Central memory CD4-positive, alpha-beta T cell (primary cell): ENCODE results near the gene P2RX2.

Experiments
- DNase-seq: peaks from one replicate; pipeline ENCODE4 v3.0.0; 2022
- total RNA-seq, 3 experiments: gene quantifications; one replicate each; lab custom pipeline; 2026; lab: John Stamatoyannopoulos, UW

Gene P2RX2
- 0 reads per million in 3 experiments for total RNA-seq

DNA sequence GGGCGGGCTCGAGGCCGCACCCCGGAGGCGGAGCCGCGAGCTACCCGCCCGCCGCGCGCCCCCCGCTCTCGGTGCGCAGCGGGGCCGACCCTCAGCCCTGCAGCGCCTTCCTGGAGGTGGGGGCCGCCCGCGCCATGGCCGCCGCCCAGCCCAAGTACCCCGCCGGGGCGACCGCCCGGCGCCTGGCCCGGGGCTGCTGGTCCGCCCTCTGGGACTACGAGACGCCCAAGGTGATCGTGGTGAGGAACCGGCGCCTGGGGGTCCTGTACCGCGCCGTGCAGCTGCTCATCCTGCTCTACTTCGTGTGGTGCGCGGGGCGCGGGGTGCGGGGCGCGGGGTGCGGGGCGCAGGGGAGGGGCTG is at the start of gene P2RX2:
Gene P2RX2 (plus strand): TSS at position 94 of the 361 bp plus-strand sequence. CDS start 41 bp downstream, at position 135.
- DNase-seq = no peak

DNA sequence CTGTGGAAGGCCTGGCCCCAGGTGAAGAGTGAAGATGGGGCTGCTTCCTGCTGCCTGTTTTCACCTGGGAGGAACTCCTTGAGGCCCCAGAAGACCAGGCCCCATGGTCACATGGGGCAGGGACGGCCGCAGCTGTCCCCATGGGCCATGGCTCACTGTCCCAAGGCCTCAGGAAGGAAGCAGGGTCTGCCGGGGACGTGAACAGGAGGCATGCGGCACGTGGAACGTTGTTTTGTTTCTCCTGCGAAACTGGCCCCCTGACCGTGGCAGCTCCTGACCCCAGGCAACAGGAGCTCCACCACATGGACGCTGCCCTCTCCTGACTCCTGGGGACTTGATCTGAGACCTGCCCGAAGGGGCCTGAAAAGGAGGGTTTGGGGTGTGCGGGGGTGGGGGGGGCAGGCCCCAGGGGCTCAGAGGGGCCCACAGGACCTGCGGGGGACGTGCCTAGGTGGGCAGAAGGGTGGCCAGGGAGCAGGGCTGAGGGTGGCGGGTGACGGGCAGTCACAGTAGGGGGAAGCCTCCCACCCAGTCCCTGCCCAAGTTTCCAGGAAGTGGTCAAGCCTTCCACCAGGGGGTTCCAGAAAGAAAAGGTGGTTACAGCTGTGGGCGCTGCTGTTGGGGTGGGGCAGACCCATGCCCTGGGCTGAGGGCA is 49.6 kb upstream of the P2RX2 start:
- no peak for DNase-seq

DNA sequence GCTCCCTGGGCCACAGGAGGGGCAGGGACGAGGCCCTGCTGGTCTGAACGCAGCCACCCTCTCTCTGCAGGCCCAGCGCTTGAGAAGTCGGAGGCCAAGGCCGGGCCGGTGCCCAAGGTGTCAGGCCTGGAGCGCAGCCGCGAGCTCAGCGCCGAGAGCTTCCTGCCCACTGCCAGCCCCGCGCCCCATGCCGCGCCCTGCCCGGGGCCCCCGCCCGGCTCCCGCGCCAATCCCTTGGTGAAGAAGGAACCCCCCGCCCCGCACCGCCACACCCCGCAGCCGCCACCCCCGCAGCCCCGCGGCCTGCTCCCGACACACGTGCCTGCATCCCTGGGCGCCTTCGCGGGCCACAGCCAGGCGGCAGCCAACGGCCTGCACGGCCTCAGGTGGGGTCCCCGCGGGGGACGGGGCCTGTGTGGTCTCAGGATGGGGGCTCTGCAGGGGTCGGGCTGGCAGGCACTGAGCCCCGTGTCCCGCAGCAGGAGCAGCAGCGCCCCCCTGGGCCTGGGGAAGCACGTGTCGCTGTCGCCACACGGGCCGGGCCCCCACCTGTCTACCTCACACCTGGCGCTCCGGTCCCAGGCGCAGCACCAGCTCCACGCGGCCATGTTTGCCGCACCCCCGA is 48.6 kb upstream of the P2RX2 start:
- DNase-seq = no peak

DNA sequence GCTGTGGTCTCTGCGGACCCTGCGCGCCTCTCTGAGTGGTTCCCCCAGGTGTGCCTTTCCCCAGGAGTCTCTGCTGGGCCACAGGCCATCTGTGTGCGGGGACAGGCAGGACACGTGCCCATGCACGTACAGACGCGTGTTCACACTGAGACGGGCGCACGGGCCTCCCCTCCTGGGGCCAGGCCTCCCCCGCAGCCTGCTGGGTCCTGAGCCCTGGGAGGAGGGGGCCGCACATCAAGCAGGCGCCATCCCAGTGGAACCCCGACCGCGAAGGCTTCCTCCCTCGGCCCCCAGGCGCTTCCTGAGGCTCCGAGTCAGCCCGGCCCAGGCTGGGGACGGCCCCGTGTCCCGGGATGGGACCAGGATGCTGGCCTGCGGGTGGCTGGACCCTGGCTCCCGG is 47.9 kb upstream of the P2RX2 start:
- DNase-seq = no peak

DNA sequence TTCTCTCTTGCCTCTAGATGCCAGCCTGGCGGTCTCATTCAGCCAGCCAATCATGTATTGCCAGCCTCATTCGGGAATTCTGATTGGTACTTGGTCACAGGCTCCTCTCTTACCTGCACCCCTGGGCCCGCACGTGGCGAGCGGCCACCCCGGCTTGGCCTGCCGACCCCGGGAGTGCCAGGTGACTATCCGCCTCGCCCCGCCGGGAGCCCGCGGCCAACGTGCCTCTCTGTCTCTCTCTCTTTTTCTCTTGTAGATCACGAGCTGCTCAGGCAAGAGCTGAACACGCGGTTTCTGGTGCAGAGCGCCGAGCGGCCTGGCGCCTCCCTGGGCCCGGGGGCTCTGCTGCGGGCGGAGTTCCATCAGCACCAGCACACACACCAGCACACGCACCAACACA is 47.5 kb upstream of the P2RX2 start:
- no peak for DNase-seq

DNA sequence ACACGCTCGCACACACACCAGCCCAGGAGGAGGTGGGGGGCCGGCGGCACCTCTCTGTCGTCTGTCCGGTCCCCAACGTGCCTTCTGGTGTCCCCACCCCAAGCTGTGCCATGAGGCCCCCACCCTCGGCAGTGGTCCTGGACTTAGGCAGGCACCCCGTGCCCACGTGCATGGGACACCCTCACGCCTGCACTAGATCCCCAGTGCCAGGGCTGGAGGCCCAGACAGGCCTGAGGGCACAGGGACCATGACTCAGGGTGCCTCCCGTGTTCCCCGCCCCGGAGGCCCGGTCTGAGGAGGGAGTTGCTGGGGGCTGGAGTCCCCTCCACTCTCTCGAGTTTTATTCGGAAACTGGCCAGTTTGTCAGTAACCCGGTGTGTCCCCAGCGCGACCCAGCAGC is 47.0 kb upstream of the P2RX2 start:
- no peak for DNase-seq

DNA sequence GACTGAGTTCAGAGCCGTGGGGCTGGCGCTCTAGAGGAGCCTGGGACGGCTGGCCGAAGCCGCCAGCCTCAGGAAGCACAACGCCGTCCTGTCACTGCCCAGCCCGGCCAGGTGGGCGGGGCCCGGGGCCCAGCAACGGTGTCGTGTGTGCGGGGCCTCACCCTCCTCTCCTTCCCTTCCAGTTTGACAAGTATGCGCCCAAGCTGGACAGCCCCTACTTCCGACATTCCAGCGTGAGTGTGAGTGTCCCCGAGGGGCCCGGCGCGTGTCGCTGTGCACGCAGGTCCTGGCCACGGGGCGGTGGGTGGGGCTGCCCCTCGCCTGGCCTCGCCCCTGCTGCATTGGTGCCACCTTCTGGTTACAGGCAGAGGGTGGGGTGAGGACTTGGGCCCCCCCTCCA is 46.5 kb upstream of the P2RX2 start:
- no peak for DNase-seq

DNA sequence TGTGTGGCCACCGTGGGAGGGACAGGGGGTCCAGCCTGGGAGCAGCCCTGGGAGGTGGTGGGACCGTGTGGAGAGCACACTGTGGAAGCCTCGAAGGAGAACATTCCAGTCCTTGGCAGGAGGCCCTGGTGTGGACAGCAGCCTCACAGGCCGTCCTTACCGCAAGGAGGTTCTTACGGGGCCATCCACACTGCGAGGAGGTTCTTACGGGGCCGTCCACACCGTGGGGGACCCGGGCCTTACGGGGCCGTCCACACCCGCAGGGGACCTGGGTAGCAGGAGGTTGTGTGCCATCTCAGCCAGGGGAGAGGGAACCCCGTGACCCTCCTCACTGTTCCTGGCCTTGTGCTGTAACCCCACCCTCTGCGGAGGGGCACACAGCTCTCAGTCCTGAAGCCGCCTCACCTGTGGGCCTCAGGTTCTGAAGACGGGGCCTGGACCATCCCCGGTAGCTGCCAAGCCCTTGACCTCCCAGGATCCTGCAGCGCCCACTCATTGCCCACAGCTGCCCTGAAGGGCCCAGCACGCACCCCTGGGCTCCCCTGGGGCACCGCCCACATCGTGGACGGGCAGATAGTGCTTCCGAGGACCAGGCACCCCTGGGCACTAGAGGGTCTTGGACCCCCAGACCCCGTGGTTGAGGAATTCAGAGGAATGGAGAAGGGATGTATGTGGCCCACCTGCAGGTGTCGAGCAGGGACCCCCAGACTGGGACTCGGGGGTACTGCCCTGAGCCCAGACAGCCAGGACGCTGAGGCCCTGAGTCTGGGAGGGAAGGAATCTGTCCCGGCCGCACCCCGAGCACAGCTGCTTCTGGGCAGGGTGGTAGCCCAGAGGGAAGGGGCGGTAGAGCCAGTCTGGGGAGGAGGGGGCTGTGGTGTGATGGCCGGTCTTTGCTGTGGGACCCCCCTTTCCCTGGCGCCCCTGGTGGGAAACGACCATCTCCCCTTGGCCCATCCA is 45.5 kb upstream of the P2RX2 start:
- DNase-seq = no peak

DNA sequence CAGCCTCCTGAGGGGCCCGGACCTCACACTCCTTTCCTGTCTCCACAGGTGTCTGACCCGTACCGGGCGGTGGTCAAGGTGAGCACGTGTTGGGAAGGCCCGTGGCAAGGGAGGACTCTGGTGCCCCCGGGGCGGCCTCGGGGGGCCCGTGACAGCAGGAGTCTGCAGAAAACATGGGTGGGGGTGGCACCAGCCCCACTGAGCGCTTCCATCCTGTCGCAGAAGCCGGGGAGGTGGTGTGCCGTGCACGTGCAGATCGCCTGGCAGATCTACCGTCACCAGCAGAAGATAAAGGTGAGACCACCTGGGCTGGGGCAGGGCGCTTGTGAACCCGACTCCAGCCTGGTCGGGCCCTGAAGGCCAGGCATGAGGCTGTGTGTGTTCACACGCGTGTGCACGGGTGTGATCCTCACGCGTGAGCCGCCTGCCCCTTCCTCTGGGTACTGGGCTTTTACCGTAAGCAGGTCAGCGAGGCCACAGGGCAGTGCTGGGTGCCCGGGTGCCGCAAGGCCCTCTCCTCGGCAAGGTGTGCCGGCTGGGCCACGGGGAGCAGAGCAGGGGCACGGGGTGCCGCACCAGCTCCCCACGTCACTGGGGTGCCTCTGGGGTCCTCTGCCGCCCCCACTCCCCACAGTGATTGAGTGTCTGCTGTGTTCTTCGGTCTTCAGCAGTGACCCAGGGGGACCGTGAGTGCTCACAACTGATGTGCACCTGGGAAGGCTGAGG is 44.1 kb upstream of the P2RX2 start:
- DNase-seq = no peak

DNA sequence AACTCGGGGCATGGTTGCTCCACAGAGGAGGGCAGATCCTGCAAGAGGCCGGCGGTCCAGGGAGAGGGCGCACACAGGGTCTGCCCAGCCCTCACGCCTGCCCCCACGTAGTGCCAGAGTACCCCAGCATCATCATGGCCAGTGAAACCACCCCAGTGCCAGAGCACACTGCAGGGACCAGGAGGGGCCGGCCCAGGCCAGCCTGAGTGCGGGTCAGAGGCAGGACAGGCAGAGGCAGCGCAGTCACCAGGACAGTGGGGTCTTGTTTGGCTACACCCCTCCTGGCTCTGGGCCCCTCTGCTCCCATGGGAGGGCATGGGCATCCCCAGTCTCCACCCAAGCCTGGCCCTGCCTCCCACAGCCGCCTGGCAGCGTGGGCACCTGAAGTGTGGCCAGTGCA is 42.9 kb upstream of the P2RX2 start:
- DNase-seq = no peak

DNA sequence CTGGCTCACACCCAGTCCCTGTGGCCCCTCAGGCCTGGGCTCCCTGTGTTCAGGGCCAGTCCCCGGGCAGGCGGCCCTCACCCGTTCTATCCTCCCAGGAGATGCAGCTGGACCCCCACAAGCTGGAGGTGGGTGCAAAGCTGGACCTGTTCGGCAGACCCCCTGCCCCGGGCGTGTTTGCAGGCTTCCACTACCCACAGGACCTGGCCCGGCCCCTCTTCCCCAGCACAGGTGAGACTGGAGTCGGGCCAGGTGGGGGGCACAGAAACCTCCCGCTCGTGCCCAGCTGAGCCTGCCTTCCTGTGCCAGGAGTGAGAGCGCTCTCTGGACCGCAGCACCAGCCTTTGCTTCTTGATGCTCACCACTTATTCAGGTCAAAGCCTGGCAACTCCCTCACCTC is 41.9 kb upstream of the P2RX2 start:
- no peak for DNase-seq

DNA sequence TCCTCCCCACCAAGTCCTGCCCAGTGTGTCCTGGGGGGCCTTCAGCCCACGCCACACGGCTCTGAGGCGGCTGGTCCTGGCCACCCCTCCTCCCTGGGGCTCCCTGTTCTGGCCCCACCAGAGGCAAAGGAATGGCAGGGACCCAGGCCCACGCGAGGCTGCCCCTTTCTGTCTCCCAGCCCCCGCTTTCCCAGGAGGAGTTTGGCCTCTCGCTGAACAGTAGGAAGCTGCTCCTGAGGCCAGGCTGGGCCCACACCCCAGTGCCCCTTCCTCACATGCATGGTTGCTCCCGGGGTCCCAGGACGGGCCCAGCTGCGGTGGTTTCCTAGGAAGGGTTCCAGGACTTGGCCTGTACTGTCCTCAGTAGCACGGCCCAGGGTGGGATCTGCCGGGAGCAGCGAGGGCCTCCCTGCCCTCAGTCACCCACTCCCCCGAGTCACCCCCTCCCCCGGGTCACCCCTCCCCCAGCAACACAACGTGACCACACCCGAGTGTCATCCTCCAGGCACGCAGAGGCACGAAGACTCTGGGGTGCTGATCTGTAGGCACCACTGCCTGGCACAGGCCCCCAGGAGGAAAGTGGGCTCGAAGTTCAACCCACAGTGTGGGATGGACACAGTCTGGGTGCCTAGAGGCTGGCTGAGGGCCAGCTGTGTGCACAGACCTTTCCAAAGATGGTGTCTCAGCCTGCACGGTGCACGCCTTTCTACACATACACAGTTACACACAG is 41.2 kb upstream of the P2RX2 start:
- no peak for DNase-seq

DNA sequence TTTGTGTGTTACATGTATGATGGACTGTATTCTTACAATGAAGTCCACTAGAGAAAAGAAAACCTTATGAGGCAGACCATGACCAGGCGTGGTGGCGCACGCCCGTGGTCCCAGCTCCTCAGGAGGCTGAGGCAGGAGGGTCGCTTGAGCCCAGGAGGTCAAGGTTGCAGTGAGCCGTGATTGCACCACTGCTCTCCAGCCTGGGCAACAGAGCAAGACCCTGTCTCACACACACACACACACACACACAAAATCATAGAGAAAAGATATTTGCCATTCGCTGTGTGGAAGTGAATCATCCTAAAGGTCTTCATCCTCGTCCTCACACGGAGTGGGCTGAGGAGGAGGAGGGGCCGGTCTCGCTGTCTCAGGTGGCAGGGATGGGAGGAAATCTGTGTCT is 40.5 kb upstream of the P2RX2 start:
- no peak for DNase-seq

DNA sequence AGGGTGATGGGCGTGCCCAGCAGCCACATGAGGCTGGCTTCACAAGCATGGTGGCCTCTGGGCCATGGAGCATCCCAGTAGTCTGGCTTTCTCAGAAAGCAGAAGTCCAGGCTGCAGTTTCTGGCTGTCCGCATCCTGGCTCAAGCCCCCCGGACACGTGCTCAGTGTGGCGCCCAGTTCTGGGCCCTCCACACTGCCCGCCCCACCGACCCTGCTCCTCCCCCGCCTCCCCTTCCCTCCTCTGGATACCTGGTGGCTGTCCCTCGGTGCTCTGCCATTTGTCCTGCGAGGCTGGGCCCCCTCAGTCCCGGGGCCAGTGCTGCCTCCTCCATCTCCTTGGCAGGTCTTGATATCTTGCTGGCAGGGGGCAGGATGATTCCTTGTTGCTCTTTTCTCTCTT is 39.8 kb upstream of the P2RX2 start:
- DNase-seq = no peak

DNA sequence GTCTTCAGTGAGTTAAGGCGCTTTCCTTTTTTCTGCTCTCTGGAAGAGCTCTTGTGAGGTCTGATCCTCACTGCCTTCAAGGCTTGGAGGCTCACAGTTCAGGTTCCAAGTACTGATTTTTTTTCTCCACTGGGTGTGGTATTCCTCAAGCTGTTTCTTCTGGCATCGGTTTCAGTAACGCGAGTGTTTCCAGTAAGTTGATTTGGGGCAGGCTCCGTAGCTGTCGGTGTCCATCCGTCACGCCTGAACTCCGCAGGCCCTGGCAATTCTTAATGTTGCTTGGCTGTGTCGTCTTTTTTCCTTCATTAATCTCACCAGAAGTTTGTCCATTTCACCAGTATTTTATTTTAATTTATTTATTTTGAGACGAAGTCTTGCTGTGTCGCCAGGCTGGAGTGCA is 38.8 kb upstream of the P2RX2 start:
- DNase-seq = no peak

DNA sequence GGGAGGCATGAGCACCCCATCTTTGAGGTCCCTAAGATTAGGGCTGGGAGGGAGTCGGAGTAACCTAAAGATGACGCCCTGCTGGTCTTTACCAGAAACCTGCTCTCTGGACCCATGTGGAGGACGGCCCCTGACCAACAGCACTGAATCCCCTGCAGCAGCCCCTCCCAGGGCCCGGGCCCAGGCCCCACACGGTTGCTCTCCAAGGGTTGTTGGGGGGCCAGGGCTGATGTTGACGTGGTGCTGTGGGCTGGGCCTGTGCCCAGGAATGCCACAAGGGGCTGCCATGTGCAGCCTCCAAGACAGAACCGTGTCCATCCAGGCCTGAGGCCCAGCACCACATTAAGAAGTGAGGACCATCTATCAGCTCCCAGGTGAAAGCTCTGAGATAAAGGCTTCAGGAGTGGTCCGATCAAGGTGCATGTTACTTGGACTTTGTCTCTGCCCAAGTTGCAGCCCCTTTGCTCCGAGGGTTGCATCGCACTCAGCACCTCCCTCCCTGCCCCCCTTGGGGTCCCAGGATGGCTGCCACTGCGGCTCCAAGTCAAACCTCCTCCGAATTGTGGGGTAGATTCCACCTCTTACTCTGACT is 37.8 kb upstream of the P2RX2 start:
- no peak for DNase-seq

DNA sequence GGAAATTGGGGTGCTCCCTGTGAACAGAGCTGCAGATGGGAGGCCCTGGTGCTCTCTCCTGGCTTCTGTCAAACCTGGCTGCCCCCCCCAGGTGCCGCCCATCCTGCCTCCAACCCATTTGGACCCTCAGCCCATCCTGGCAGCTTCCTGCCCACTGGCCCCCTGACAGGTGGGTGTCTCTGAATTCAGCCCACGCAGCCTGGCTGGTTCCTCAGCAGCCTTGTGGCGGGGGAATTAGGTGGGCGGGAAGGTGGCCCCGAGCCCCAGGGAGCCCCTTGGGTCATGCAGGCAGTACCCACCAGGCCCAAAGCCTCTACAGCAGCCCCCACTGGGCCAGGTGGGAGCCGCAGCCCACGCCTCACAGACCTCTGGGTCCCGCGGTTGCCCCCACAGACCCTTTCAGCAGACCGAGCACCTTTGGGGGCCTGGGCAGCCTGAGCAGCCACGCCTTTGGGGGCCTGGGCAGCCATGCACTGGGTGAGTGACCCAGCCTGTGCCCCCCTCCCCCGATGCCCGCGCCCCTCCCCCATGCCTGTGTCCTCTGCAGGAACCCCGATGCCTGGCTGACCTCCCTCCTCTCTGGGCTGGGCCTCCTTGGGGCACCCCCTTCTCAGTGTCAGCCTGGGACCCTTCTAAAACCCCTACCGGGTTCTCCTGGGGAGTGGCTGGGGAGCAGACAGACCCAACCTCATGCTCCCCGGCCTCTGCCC is 37.1 kb upstream of the P2RX2 start:
- no peak for DNase-seq

DNA sequence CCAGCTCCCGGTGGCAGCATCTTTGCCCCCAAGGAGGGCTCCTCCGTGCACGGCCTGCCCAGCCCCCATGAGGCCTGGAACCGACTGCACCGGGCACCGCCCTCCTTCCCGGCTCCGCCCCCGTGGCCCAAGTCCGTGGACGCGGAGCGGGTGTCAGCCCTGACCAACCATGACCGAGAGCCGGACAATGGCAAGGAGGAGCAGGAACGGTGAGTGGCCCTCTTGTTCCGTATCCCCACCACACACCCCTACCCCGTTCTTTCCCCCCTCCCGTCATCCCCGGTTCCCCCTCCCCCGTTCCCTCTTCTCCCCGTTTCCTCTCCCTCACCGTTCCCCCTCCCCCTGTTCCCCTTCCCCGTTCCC is 36.5 kb upstream of the P2RX2 start:
- DNase-seq = no peak

DNA sequence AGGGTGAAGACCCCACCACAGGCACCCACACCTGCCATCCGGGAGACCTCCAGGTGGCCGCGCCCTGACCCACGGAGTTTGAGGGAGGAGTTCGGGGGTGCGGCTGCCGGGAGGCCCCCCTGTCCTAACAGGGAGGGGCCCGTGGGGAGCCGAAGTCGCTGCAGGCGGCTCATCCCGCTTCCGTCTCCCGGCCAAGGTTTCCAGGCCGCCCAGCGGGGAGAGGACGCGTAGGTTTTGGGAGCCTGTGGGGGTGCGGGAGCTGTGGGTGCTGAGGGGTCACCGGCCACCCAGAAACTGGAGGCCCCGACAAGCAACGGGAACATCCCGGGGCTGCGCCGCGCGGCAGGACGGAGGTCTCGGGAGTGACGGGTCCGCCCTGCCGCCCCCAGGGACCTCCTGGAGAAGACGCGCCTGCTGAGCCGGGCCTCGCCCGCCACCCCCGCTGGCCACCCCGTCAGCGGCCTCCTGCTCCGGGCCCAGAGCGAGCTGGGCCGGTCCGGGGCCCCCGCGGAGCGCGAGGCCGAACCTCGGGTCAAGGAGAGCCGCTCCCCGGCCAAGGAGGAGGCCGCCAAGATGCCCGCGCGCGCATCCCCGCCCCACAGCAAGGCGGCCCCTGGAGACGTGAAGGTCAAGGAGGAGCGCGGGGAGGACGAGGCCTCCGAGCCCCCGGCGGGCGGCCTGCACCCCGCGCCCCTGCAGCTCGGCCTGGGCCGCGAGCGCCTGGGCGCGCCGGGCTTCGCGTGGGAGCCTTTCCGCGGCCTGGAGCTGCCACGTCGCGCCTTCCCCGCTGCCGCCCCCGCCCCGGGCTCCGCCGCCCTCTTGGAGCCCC is 35.8 kb upstream of the P2RX2 start:
- DNase-seq = no peak

DNA sequence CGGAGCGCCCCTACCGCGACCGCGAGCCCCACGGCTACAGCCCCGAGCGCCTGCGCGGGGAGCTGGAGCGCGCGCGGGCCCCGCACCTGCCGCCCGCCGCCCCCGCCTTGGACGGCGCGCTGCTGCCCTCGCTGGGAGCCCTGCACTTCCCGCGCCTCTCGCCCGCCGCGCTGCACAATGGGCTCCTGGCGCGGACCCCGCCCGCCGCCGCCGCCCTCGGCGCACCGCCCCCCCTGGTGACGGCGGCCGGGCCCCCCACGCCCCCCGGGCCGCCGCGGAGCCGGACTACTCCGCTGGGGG is 35.2 kb upstream of the P2RX2 start:
- DNase-seq = no peak

DNA sequence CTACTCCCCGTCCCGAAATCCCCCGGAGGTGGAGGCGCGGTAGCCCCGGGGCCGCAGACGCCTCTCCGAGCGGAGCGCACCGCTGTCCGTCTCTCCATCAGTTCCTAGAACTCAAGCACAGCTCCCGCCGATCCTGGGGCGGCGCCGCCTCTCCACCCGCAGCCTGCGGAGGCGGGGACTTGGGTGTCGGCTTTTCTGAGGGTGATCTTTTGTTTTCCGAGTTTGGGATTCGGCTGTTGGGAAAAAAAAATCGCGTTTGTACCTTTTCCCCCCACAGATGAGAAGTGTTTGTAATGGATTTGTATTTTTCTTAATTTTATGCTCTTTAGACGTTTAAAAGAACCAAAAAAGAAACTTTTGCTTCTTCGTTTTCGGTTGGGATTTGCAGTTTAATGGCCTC is 34.8 kb upstream of the P2RX2 start:
- no peak for DNase-seq
